GM21515 (cell line): ENCODE measurements around the gene ERC2.

ENCODE experiments used
- ATAC-seq: cut with Tn5 transposase; IDR thresholded peaks from one replicate; pipeline ENCODE4 v1.9.1; 2021; ENCODE audit not compliant: unreplicated experiment

The ERC2 gene

DNA sequence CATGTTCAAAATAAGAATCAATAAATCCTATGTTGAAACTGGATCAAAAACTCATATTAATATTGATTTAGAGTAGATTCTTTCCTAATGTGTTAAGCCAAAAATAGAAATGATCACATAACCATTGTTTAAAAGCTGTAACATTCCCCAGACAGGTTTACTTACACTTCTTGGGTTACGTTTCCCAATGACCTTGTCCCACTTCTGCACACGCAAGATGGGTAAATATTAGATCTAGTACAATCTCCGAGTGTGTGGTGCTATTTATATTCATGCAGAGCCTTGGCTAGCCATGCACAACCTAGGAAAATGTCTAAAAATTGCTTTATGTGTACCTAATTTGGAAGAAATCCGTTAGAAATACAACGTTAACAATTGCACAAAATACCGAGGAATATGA, 39.6 kb downstream of the ERC2 start:
- ATAC-seq: no peak

DNA sequence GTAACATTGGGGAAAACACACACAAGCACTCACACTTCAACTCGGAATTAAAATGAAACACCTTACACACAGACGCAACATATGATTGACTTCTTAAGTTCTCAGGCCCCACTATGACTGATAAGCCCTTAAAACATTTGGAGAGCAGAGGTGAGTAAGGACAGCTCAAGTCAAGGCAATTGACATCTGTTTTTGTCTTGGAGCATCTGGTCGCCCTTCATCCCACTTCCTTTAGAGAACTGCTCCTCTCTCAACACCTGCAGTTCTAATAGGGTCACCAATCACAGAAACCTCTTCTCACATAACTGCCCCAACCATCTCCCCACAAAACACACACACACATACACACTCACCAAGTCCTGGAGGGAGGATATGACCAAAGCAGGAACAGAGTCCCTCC, 43.4 kb downstream of the ERC2 start:
- no peak for ATAC-seq

DNA sequence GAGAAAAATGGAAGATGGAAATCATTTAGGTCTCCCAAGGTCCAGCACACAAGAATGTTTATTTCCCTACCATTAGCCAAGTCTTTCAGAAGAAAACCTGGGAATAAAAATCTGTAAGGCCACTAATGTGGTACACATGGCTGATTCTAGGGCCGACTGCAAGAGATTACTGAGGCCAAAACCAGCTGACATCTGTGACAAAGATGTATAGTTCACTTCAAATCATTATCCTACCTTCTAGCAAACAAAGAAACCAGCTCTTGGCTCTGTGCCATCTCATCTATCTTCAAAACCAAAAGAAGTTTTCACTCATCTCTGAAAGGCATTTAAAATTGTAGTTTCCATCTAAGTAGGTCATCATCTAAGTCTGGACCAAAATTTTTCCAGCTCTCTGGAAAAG, 43.9 kb downstream of the ERC2 start:
- no peak for ATAC-seq

DNA sequence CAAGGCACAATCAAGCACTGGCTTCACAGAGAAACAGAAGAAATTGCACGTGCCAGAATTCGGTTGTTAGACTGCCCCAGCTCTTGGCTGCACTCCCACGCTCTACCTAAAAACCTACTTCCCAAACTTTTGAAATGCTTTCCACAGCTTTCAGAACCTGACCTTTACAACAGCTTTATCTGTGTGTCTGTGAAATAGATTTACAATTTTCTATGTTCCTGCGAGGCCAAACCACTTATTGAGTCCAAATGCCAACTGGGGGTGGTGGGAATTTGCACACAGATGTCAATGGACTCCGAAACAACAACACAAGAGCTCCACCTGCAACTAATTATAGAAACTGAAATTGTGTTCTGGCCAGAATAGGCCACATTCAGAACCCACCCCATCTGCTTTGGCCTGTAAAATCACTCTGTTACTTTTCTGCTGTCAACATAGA, 44.6 kb downstream of the ERC2 start:
- ATAC-seq: no peak

DNA sequence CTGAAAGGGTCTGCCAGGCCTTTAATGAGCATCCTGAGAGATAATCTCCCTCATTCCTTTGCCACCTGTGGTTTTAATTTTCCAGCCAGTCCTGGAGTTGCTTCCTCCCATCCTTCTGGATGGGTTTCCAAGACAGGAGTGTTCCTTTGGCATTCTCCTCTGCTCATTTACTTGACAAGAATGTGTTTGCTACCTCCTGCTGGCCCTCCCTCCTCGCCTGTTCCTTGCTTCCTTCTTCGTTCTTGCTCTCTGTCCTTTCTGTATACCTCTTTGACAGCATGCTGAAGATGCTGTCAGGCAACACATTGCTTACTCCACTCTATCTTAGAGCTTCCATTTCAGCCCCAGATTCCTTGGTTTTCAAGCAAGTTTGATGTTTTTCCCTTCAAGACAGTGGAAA, 46.0 kb downstream of the ERC2 start:
- no peak for ATAC-seq

DNA sequence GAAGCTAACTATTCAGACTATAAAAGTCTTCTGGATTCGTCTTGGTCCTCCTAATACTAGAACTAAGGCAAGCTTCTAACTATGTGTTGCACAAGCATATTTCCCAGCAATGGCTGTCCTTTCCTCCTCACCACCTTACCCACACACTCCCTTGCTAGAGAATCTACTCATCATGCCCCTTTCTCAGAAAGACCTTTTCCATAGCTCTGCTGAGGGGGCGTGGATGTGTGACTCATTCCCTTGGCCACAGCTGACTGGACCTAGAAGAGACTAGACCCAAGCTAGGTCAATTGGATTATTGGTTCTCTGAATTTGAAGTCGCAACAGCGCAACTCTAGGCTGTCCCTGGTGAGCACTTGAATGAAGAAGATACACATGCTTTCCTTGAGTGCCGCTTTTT, 47.1 kb downstream of the ERC2 start:
- no peak for ATAC-seq

DNA sequence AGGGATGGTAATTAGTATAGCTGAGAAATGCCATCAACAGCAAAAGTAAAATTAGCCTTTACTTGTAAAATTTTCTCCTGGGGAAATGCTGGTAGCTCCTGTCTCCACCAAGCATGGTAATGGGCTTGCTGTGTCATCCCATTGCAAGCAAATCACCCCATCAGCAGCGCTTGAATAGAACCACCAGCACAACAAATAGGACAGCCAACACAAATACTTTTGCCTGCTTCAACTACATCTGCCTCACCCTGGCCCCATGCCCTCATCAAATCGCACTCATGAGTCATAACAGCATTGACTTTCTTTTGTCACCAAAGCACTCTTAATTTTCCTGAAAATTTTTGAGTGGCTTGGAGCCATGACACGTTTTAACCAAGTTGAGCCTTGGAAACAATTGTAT, 52.6 kb downstream of the ERC2 start:
- ATAC-seq: no peak

DNA sequence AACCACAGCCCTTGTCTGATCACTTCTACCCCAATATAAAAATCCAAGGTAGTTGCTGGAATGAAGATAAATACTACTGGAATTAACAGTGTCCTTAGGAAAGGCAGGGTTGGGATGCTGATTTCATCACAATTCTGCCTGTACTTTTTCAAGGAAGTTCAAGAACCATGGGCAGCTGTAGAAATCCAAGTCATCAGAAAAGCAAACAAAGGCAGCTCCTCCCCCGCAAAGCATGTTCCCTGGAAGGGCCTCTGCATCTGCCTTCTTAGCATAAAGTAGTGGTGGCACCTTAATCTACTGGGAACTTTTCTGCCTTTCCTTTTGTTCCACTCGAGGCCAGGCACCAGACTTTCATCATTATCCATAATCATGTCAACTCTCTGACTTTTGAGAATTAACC, 54.4 kb downstream of the ERC2 start:
- no peak for ATAC-seq

DNA sequence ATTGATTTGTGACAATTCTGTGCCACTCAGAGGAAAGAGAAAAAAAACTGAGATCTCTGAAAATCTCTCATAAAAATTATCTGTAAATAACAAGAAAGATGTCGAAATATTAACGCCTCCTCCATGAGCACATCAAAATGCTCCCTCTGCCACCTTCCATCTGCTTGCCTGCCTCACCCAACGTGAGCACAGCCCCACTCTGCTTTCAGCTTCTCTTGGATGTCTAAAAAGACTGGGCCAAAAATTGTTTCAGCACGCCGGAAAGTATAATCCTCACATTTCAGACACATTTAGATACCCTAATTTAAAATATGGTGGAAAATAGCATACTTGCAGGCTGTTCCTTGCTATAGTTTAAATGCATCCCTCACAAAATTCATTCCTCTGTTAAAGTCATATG, 57.1 kb downstream of the ERC2 start:
- ATAC-seq: no peak

DNA sequence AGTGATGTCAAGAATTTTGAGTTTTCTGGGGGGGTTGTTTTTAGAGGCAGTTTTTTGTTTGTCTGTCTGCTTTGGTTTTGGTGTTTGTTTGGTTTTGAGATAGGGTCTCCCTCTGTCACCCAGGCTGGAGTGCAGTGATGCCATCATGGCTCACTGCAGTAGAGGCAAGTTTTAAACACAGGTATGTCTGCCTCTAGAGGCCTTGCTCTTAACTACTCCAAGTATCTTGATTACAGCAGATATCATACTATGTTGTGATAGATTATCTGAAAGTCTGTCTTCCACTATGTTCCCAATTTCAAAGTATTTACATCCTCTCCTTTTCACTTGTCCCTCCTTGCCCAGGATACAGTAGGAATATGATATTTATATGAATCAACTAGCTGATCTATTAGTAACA, 57.7 kb downstream of the ERC2 start:
- ATAC-seq: no peak

DNA sequence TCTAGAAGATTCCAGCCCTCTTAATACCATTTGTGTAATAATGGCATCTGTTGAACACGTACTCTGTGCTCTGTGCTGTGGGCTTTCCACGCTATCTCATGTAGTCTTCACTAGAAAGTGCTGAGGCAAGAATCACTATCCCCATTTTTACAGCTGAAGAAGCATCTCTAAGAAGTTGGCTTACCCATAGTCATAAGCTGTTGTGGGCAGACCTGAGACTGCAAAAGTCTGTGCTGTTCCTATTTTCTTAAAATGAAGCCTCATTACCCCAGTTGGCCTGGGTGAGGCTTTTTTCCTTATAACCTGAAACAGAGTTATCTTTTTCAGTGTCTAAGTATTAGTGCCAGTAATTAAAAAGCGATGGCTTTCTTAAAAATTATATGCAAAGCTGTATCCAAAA, 58.5 kb downstream of the ERC2 start:
- ATAC-seq: no peak

DNA sequence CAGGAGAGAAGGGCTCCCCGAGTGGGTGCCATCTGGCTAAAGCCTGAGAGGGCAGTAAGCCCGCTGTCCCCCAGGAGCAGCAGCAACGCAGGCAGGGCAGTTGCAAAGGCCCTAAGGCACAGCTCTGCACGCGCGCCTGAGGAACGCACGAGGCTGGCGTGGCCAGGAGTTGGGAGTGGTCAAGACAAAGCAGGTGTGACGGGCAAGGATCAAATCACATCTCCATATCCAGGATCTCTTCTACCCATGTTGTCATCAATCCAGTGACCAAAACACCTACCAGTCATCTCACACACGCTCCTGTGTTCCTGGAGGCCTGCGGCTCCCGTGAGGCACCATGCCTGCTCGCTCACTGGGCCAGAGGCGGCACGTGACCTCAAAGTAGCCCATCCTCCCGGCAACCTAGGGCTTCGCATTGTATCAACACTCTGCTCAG, 59.5 kb downstream of the ERC2 start:
- ATAC-seq: no peak

DNA sequence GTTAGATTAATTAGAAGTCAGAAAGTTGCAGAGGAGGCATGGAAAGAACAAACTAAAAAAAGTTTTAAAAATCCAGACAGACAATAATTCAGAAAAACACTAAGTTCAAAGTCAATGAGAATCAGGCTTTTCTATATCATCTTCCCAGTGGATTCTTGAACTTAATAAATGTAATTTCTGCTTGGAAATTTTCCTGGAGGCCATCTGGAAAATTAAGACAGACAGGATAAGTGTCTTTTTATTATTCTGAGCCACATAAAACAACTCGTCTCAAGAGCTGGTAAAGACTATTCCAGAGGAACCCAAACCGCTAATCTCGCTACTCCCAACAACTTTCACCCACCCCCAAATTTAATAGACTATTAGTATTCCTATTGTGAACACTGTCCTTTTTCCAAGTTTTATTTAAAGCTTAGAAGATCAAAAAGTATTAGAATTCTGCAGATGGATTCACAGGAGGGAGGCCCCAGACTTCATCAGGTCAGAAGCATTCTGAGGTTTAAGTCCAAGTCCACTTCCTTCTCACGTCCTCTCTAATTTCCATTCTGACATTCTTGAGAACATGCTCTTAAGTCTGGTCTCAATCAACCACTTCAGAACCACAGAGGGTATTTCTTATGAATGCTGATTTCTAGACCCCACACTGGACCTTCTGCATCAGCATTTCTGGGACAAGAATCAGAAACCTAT, 61.3 kb downstream of the ERC2 start:
- no peak for ATAC-seq

DNA sequence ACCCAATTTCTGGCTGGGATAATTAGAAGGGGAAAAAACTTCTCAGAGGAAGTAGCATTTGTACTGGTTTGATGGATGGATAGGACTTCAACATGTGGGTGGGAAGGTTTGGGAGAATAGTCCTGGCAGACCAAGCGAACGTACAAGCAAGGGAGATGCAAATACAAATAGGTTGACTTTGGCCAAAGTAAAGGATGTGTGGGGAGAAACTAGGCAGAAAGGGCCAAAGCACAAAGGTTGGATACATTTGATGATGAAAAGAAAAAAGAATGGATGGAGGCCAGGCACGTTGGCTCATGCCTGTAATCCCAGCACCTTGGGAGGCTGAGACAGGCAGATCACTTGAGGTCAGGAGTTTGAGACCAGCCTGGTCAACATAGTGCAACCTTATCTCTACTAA, 63.4 kb downstream of the ERC2 start:
- no peak for ATAC-seq

DNA sequence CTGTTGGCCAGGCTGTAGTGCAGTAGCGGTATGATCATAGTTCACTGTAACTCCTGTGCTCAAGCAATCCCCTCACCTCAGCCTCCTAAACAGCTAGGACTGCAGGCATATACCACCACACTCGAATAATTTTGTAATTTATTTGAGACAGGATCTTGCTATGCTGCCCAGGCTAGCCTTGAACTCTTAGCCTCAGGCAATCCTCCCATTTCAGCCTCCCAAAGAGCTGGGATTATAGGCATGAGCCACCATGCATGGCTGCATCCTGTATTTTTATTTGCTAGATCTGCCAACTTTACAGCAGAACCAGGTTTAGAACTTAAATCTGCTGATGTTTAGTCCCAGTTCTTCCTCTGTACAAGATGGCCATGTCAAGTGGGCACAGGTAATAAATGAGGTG, 69.6 kb downstream of the ERC2 start:
- no peak for ATAC-seq

DNA sequence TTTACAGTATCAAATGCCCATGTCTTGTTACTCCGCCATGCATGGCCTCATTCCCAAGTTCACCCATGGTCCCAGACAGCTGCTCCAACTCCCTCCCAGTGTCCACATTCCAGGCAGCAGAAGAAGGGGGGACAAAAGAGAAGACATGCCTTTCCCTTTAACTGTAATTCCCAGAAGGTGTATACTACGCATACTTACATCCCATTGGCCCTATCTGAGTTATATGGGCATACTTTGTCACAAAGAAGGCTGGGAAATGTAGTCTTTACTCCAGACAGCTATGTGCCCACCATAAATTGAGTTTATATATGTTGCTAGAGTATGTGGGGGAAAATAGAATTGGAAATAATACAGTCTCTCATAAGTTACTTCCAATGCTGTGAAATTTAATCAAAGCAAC, 70.5 kb downstream of the ERC2 start:
- ATAC-seq: no peak

DNA sequence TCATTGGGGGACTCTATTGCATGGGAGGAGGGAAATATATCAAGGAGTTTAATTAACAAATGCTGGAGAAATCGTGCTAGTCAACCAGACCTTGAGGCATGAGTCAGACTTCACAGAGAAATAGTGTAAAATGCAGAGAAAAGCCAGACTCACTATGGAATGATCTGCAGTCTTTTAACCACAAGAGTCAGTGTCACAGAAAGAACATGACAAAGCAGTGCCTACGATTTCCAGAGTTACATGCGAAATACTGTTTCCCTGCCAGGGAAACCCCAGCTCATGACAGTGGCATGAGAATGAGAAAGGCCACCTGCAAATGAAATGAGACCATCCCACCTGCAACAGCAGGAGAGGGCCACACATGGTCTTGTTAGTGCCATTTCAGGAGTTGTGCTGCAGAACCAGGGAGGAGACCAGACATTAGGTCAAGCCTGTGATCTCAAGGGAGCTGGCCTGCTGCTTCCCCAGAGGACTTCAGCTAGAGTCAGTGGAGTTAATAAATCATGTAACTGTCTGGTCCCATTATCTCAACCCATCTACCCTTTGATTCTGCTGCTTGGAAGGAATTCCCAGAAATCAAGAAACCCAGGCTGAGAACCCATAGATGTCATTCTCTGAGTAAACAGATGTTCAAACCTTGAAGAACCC, 79.0 kb downstream of the ERC2 start:
- no peak for ATAC-seq

DNA sequence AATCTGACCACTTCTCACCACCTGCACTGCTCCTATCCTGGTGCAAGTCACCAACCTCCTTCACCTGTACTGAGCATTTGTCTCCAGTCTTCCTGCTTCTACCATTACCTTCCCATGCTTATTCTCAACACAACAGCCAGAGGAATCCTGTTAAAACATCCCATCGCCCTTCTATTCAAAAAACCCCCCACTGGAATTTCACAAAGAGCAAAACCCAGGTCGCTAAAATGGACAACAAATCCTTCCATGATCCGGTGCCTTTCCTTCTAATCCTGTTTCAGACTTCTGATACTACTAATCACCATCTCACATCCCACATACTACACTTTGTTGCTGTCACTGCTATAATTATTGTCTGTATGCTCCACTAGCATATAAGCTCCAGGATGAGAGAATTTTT, 85.2 kb downstream of the ERC2 start:
- no peak for ATAC-seq

DNA sequence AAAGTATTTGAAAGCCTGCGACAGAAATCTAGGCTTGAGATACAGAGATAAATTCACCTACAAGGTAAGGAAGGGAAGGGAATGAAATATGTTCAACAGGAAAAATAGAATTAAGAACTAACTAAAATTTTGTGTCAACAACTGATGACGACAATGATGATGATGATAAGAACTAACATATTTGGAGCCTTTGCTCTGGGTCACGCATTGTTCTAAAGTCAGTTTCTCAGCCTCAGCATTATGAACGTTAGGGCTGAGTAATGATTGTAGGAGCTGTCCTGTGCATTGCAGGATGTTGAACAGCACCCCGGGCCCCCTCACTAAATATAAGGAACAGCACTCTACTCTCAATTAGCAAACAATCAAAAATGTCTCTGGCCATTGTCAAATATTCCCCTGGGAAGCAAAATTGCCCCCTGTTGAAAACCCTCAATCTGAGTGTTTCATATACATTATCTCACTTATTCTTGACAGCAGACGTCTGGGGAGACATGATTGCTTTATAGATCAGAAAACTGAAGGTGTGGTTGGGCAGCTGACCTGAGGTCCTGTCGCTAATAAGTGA, 88.5 kb downstream of the ERC2 start:
- ATAC-seq: no peak

DNA sequence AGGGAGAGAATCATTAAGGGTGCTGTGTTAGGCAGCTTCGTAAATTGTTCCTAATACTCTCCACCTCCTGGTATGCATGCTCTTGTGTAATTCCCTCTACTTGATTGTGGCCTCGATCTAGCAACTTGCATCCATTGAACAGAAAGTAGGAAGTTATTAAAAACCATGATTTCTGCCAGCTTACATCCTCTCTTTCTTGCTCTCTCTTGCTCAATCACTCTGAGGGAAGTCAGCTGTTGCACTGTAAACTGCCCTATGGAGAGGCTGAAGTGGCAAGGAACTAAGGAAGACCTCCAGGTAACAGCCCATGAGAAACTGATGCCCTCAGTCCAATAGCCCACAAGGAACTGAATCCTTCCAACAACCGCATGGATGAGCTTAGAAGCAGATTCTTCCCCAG, 92.6 kb downstream of the ERC2 start:
- ATAC-seq: no peak

DNA sequence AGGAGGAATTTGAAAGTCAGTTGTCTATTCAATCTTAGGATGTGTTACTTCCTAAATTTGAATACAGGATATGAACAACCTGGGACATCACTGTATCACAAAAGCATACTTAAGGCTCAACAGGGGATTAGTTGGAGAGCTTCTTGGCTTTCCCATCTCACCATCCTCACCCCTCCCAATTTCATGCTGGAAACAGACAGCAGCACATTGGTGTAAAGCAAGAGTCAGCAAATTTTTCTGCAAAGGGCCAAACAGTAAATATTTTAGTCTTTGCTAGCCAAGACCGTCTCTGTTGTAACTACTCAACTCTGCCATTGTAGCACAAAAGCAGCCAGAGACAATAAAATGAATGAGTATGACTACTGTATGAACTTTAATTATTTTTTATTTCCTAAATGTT, 94.9 kb downstream of the ERC2 start:
- no peak for ATAC-seq

DNA sequence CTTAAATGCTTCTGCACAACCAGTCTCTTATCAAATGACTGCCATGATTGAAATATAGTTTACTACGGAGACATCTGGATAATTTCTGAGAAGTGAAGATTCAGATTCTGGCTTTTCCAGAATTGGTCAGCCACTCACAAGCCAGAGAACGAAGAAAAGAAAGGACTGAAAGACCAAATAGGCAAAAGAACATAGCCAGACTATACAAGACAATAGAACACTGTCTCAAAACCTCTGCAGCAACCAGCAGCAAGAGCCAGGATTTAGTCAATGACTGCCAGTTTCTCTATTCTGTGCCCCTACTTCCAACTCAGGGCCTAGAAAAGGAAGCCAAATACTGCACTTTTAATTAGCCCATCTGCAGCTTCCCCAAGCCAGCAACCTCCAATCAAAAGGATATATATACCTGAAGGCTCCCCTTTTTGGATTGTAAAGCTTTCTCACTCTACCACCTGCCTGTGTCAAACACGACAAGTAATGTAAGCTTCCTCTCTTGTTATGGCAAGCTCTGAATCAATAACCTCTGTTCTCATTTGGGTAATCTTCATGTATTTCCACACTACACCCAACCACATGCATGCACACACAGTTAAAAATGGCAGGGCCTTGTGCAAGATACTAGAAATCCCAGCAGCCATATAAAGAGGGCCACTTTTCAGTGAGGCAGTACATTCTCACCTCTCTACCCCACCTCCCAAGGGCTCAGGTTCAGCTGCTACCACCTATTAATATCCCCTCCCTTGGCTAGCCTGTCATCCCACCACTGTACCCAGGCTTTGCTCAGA, 97.1 kb downstream of the ERC2 start:
- no peak for ATAC-seq
